K562 (cell line): ENCODE data around the gene DCLK1. TPM values are rescaled to one million over a fixed set of nuclear protein-coding genes. Genes with fewer than 3 reads are reported as not detected.

Experiments
- ATAC-seq: fragments of 200-7000 bp; cut with Tn5 transposase; 3 replicates; pipeline ENCODE4 v1.9.1; 2020; ENCODE audit warnings: moderate library complexity
- BruUV-seq: library from RNA; stranded (reverse); fragments of 400-500 nt; replicated peaks from 2 replicates; lab custom pipeline; 2021; lab: Mats Ljungman, UMichigan
- CTCF ChIA-PET: fragments of 300-600 bp; formaldehyde crosslinking; extraction: SDS; loops from one replicate; lab custom pipeline; 2021; ENCODE audit warnings: low intra/inter-chr PET ratio; lab: Yijun Ruan, JAX
- POLR2A ChIA-PET: fragments of 300-600, 350-650 bp; sonication (Branson Sonifier 250); formaldehyde crosslinking; extraction: SDS; loops from one replicate; lab custom pipeline; 2021; ENCODE audit warnings: antibody characterized with exemption, inconsistent platforms; lab: Yijun Ruan, JAX
- DNase-seq, 4 experiments: peaks; one replicate each; pipeline versions ENCODE4 v3.0.0 to v3.0.0-alpha.2; 2011 to 2018; ENCODE audit warnings: low spot score in 3 of 4, mixed read lengths in 3 of 4; ENCODE audit errors: extremely low read depth in 1 of 4
- FAIRE-seq: peaks from 2 replicates; lab custom pipeline; 2011; peaks lifted over from hg19 to GRCh38; lab: Jason Lieb, UNC
- H2AFZ ChIP-seq: 2 replicates; pipeline ENCODE4 v1.6.0; 2011; ENCODE audit warnings: low read depth, low read length, control low read depth, inconsistent platforms
- H3K27ac ChIP-seq: fragments of 200-600 bp; 3 replicates; pipeline ENCODE4 v1.8.0; 2011; ENCODE audit warnings: low read depth, mild to moderate bottlenecking, control low read depth, inconsistent platforms, low read length, moderate library complexity, mixed read lengths; ENCODE audit errors: extremely low read depth
- H3K27me3 ChIP-seq, 2 experiments: fragments of 300-600 bp in 1 of 2; 2 replicates in 1 of 2; 3 replicates in 1 of 2; pipeline versions ENCODE4 v1.6.0 to v1.8.0; 2011; ENCODE audit warnings: inconsistent platforms in 2 of 2, low read length in 2 of 2, mild to moderate bottlenecking in 1 of 2, mixed read lengths in 1 of 2, moderate library complexity in 1 of 2; ENCODE audit not compliant: control insufficient read depth in 2 of 2, insufficient read depth in 2 of 2
- H3K36me3 ChIP-seq: fragments of 300-600 bp; 3 replicates; pipeline ENCODE4 v1.8.0; 2011; ENCODE audit warnings: mild to moderate bottlenecking, low read length, inconsistent platforms; ENCODE audit not compliant: control insufficient read depth, insufficient read depth
- H3K4me1 ChIP-seq, 2 experiments: fragments of 200-600 bp in 1 of 2; replicated peaks in 1 of 2; 2 replicates in 1 of 2; 3 replicates in 1 of 2; pipeline versions ENCODE4 v1.5.1 to v1.8.0; 2011; ENCODE audit warnings: inconsistent platforms in 2 of 2, low read length in 2 of 2, mild to moderate bottlenecking in 1 of 2, mixed read lengths in 1 of 2, moderate library complexity in 1 of 2; ENCODE audit not compliant: control insufficient read depth in 2 of 2, insufficient read depth in 2 of 2
- H3K4me2 ChIP-seq: 2 replicates; pipeline ENCODE4 v1.6.1; 2011; ENCODE audit warnings: low read length, control low read depth, inconsistent platforms, mixed read lengths; ENCODE audit not compliant: insufficient read depth
- H3K4me3 ChIP-seq: fragments of 200-600 bp; sonication (generic), shearing (Covaris generic); 2 replicates; pipeline ENCODE4 v1.5.1; 2016; ENCODE audit warnings: control low read depth, inconsistent platforms
- H3K79me2 ChIP-seq: fragments of 200-600 bp; 3 replicates; pipeline ENCODE4 v1.8.0; 2011; ENCODE audit warnings: low read length, inconsistent platforms; ENCODE audit not compliant: control insufficient read depth, insufficient read depth
- H3K9ac ChIP-seq, 2 experiments: 2 replicates each; pipeline versions ENCODE4 v1.6.0 to v1.6.1; 2011; ENCODE audit warnings: low read depth in 2 of 2, low read length in 2 of 2, control low read depth in 1 of 2, inconsistent platforms in 1 of 2, mild to moderate bottlenecking in 1 of 2, mixed read lengths in 1 of 2; ENCODE audit not compliant: insufficient read depth in 1 of 2
- H3K9me1 ChIP-seq: one replicate; pipeline ENCODE4 v1.6.0; 2011; ENCODE audit warnings: inconsistent platforms, mild to moderate bottlenecking, low read length, moderate library complexity; ENCODE audit not compliant: control insufficient read depth, insufficient read depth
- H3K9me3 ChIP-seq: replicated peaks from 2 replicates; pipeline ENCODE4 v1.5.1; 2011; ENCODE audit warnings: low read depth, low read length, inconsistent platforms; ENCODE audit not compliant: control insufficient read depth, insufficient read depth
- H4K20me1 ChIP-seq: replicated peaks from 2 replicates; pipeline ENCODE4 v1.6.1; 2011; ENCODE audit warnings: low read length, inconsistent platforms, mixed read lengths; ENCODE audit not compliant: control insufficient read depth, insufficient read depth
- HSF4 ChIP-seq: fragments of 250-450 bp; sonication (Bioruptor Pico); IDR thresholded peaks from 2 replicates; pipeline ENCODE4 v2.1.2; 2022; ENCODE audit warnings: mild to moderate bottlenecking, moderate library complexity, borderline replicate concordance
- RHOXF2B ChIP-seq: fragments of 250-450 bp; sonication (Bioruptor Pico); conservative IDR thresholded peaks from 2 replicates; pipeline ENCODE4 v1.5.1; 2021
- SPI1 ChIP-seq: IDR thresholded peaks from 2 replicates; pipeline ENCODE4 v1.6.1; 2011; ENCODE audit warnings: low read depth, low read length, control low read depth, borderline replicate concordance
- TEAD4 ChIP-seq, 2 experiments: sonication (generic) in 1 of 2; formaldehyde crosslinking in 1 of 2; IDR thresholded peaks; 2 replicates each; pipeline versions ENCODE4 v1.6.1 to v1.8.0; 2012 to 2022; ENCODE audit warnings: borderline replicate concordance in 1 of 2, inconsistent platforms in 1 of 2, low read length in 1 of 2, mild to moderate bottlenecking in 1 of 2, missing genetic modification reagents in 1 of 2
- ZBTB7A ChIP-seq: IDR thresholded peaks from 2 replicates; pipeline ENCODE4 v1.6.1; 2011; ENCODE audit warnings: low read depth, mild to moderate bottlenecking, low read length, moderate library complexity, borderline replicate concordance; ENCODE audit not compliant: control insufficient read depth
- WGBS: fragments of 100-300 bp; shearing (Covaris generic); methylation state at CpG from one replicate; pipeline ENCODE4 v1.1.6; 2016; ENCODE audit warnings: low coverage, mixed read lengths; ENCODE audit not compliant: insufficient coverage; ENCODE audit errors: missing lambda C conversion rate; 5-methylcytosine and 5-hydroxymethylcytosine counted together
- in situ Hi-C: fragments of 300-500 bp; cut with MboI; formaldehyde crosslinking; loops from 4 replicates; pipeline ENCODE4 v1.15.0; 2018; ENCODE audit warnings: inconsistent platforms, mixed read lengths
- intact Hi-C: fragments of 100-400 bp; cut with micrococcal nuclease; formaldehyde crosslinking; loops from 2 replicates; pipeline ENCODE4 v1.14.2; 2022
- polyA plus RNA-seq, 8 experiments: library from polyadenylated mRNA; depleted of rRNA in 4 of 8; stranded (reverse) in 5 of 8; unstranded in 3 of 8; fragments of >200 nt; fragmentation: Nextera tagmentation in 2 of 8; fragmentation: Illumina TruSeq in 1 of 8; extraction: Ambion mirVana in 2 of 8; extraction: Trizol in 1 of 8; gene quantifications; 2 replicates each; pipeline versions ENCODE4 v1.2.1 to v1.2.3, GENCODE V29; 2011 to 2014; ENCODE audit warnings: inconsistent platforms in 1 of 8, missing spikeins in 1 of 8
- total RNA-seq, 7 experiments: library from RNA; depleted of rRNA in 6 of 7; stranded (reverse); fragments of >200 nt in 6 of 7; fragmentation: Illumina TruSeq in 2 of 7; extraction: Trizol in 2 of 7; gene quantifications; 2 replicates each; pipeline versions ENCODE4 v1.2.1 to v1.2.3, GENCODE V29; 2011 to 2021; ENCODE audit warnings: low replicate concordance in 1 of 7
- TF ChIP-seq, protein P1 (sequence below), 2 experiments: fragments of 450-650 bp in 1 of 2; sonication (generic) in 1 of 2; formaldehyde crosslinking in 1 of 2; IDR thresholded peaks; 2 replicates each; pipeline versions ENCODE4 v1.7.1 to v1.9.0; 2016 to 2022; ENCODE audit warnings: inconsistent platforms in 1 of 2, mild to moderate bottlenecking in 1 of 2, missing genetic modification reagents in 1 of 2
- TF ChIP-seq, protein P2 (sequence below): sonication (generic); formaldehyde crosslinking; IDR thresholded peaks from 2 replicates; pipeline ENCODE4 v1.9.0; 2022; ENCODE audit warnings: mild to moderate bottlenecking, missing genetic modification reagents

Gene DCLK1
- total and polyA plus RNA-seq, 9 of the 15 experiments (the other 6 are each of a cell fraction or from before 2014, with no cell fraction given): 0.07 TPM; not detected in 8

DNA sequence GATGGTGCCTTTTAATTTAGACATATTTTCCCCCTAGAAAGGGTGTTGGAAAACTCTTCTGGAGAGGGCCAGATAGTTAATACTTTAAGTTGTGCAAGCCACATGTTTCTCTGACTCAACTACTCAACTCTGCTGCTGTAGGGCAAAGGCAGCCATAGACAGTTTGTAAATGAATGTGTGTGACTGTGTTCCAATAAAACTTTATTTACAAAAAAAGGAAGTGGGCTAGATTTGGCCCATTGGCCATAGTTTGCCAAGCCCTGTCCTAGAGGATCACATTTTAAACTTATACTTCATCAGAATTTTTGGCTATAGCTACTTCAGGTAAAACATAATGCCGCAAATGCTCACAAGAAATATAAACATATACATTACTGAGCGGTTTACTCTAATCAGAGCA is 348.4 kb downstream of the DCLK1 start:
- H3K79me2 ChIP-seq: no peaks in the 10 kb centered on the region
- FAIRE-seq: no peak
- no peak overlapping the region for H3K9ac ChIP-seq
- intact Hi-C loops: no loop called here
- H3K27me3 ChIP-seq: no peaks in the 10 kb centered on the region
- ChIA-PET POLR2A (no interaction called here), CTCF (no interaction called here)
- ATAC-seq: no peak
- no peaks in the 10 kb centered on the region for H3K4me1 ChIP-seq
- no peak overlapping the region for H3K4me2 ChIP-seq
- no peaks in the 10 kb centered on the region for H3K9me1 ChIP-seq
- H3K9me3 ChIP-seq: no peaks in the 10 kb centered on the region
- DNase-seq: no peak
- no peak overlapping the region for H2AFZ ChIP-seq
- TF ChIP-seq RHOXF2B (CRISPR knock-in tag) (no peak), SPI1 (peak; percentile 18; the same call in 1 of the 2 replicates), HSF4 (CRISPR knock-in tag) (no peak), TEAD4 (IDR thresholded peaks at IDR 0.05; ENCODE audit: low read length) (no peak), TEAD4 (CRISPR knock-in tag; IDR thresholded peaks at IDR 0.05; ENCODE audit: borderline replicate concordance) (no peak), ZBTB7A (no peak)
- TF ChIP-seq, protein P1, sequence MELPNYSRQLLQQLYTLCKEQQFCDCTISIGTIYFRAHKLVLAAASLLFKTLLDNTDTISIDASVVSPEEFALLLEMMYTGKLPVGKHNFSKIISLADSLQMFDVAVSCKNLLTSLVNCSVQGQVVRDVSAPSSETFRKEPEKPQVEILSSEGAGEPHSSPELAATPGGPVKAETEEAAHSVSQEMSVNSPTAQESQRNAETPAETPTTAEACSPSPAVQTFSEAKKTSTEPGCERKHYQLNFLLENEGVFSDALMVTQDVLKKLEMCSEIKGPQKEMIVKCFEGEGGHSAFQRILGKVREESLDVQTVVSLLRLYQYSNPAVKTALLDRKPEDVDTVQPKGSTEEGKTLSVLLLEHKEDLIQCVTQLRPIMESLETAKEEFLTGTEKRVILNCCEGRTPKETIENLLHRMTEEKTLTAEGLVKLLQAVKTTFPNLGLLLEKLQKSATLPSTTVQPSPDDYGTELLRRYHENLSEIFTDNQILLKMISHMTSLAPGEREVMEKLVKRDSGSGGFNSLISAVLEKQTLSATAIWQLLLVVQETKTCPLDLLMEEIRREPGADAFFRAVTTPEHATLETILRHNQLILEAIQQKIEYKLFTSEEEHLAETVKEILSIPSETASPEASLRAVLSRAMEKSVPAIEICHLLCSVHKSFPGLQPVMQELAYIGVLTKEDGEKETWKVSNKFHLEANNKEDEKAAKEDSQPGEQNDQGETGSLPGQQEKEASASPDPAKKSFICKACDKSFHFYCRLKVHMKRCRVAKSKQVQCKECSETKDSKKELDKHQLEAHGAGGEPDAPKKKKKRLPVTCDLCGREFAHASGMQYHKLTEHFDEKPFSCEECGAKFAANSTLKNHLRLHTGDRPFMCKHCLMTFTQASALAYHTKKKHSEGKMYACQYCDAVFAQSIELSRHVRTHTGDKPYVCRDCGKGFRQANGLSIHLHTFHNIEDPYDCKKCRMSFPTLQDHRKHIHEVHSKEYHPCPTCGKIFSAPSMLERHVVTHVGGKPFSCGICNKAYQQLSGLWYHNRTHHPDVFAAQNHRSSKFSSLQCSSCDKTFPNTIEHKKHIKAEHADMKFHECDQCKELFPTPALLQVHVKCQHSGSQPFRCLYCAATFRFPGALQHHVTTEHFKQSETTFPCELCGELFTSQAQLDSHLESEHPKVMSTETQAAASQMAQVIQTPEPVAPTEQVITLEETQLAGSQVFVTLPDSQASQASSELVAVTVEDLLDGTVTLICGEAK (IDR thresholded peaks at IDR 0.05): peak; percentile 78
- TF ChIP-seq, protein P1 (CRISPR knock-in tag; IDR thresholded peaks at IDR 0.05): no peak
- TF ChIP-seq, protein P2, sequence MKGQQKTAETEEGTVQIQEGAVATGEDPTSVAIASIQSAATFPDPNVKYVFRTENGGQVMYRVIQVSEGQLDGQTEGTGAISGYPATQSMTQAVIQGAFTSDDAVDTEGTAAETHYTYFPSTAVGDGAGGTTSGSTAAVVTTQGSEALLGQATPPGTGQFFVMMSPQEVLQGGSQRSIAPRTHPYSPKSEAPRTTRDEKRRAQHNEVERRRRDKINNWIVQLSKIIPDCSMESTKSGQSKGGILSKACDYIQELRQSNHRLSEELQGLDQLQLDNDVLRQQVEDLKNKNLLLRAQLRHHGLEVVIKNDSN: no peak
- no peak overlapping the region for H3K27ac ChIP-seq
- H3K36me3 ChIP-seq: no peaks in the 10 kb centered on the region
- in situ Hi-C loops: no loop called here
- H4K20me1 ChIP-seq: no peaks in the 10 kb centered on the region
- no peak overlapping the region for H3K4me3 ChIP-seq
- no TSS peak for BruUV-seq
- 0% methylated on average over 2 of the region's 2 CpGs for WGBS
